Measurements from ENCODE around the gene FLOT1. TPM values are rescaled to one million over a fixed set of nuclear protein-coding genes. Genes with fewer than 3 reads are reported as not detected.

FLOT1 gene
- total RNA-seq, 1 experiment from 2014 or later = 111 TPM

GRCh38 chr6:30719791-30720737 lies 22.4 kb downstream of the FLOT1 start, which contains the start of gene TUBB:
TUBB (plus strand) TSS chr6:30720352; CDS start chr6:30720507, 155 bp downstream.
- no CpG with 5 or more reads among the region's 38 CpGs for WGBS (ENCODE audit: extremely low coverage, insufficient read length, low lambda C conversion rate)
- Mint-ChIP-seq H3K36me3 (ENCODE audit: insufficient read depth in 1 of 3, low read depth in 3 of 3) (peaks cover 43 to 58% (median 54%) of the 10 kb centered on the region in 3 experiments), H3K27me3 (ENCODE audit: low read depth) (peaks cover 3% of the 10 kb centered on the region; the same call in 1 of the 2 replicates), H3K4me3 (peak within 1 kb of the TSS; percentile 93 to 98), H3K9me3 (peaks cover 6 to 7% of the 10 kb centered on the region in 2 experiments; a peak in 4 of 5 replicates), H3K27ac (peak within 1 kb of the TSS; percentile 99 to 100 (median 99)), H3K4me1 (peaks cover 39 to 54% of the 10 kb centered on the region in 2 experiments)
- no peak for TF ChIP-seq CTCF (conservative IDR thresholded peaks at IDR 0.05)
- no peak within 1 kb of the TSS for H4K8ac ChIP-seq (replicated peaks; ENCODE audit: insufficient read length, low read depth, low read length)
- H3K14ac ChIP-seq (ENCODE audit: insufficient read depth, low read length) = peak within 1 kb of the TSS; percentile 75; the same call in 1 of the 2 replicates
- H3K79me2 ChIP-seq (ENCODE audit: insufficient read depth, low read length) = peaks cover 11% of the 10 kb centered on the region; the same call in 1 of the 2 replicates
- no peak within 1 kb of the TSS for H2BK20ac ChIP-seq (ENCODE audit: low read depth, low read length, poor library complexity, severe bottlenecking)
- no peak within 1 kb of the TSS for H3K56ac ChIP-seq (ENCODE audit: insufficient read length, low read depth, low read length)
- H3K79me1 ChIP-seq (ENCODE audit: insufficient read depth, low read depth, low read length, poor library complexity, severe bottlenecking) = no peaks in the 10 kb centered on the region
- H3K4me2 ChIP-seq (ENCODE audit: insufficient read depth, insufficient read length, low read length) = peak within 1 kb of the TSS; percentile 92
- no peak within 1 kb of the TSS for H2AK5ac ChIP-seq (ENCODE audit: insufficient read length, low read length)
- no peaks in the 10 kb centered on the region for H3K9me3 ChIP-seq (ENCODE audit: control insufficient read depth, low read depth, low read length)
- H3K27me3 ChIP-seq (ENCODE audit: insufficient read depth, low read length) = no peaks in the 10 kb centered on the region
- DNase-seq = peak; percentile 99
- no peak within 1 kb of the TSS for H4K91ac ChIP-seq (ENCODE audit: insufficient read length, low read depth, low read length)
- H3K4ac ChIP-seq (ENCODE audit: low read depth, low read length) = peak within 1 kb of the TSS; percentile 78; the same call in 1 of the 2 replicates
- peak within 1 kb of the TSS; percentile 58 for H4K5ac ChIP-seq (ENCODE audit: insufficient read length, low read depth, low read length)
- H2BK120ac ChIP-seq (ENCODE audit: low read depth, low read length, poor library complexity, severe bottlenecking) = peak within 1 kb of the TSS; percentile 74
- no peaks in the 10 kb centered on the region for H3K4me1 ChIP-seq (ENCODE audit: insufficient read depth, low read length)
- H3K18ac ChIP-seq (ENCODE audit: insufficient read length, low read depth, low read length) = peak within 1 kb of the TSS; percentile 78
- no peaks in the 10 kb centered on the region for H4K20me1 ChIP-seq (ENCODE audit: control insufficient read depth, insufficient read depth, insufficient read length)
- H3K23me2 ChIP-seq (ENCODE audit: insufficient read length, low read depth, low read length, poor library complexity, severe bottlenecking) = peaks cover 15% of the 10 kb centered on the region
- H3K27ac ChIP-seq (ENCODE audit: insufficient read length, low read depth, low read length) = peak within 1 kb of the TSS; percentile 81
- no peak within 1 kb of the TSS for H2AFZ ChIP-seq (ENCODE audit: low read length)
- peak within 1 kb of the TSS; percentile 99 for H3K9ac ChIP-seq (ENCODE audit: extremely low read depth, insufficient read length, low read length)
- H3T11ph ChIP-seq (ENCODE audit: low read length) = peak within 1 kb of the TSS; percentile 86
- no peak within 1 kb of the TSS for H3K23ac ChIP-seq (ENCODE audit: insufficient read length, low read depth, low read length)
- no peak within 1 kb of the TSS for H2BK15ac ChIP-seq (ENCODE audit: low read depth, low read length)
- H2BK12ac ChIP-seq (ENCODE audit: insufficient read length, low read depth, low read length) = no peak within 1 kb of the TSS
- peak within 1 kb of the TSS; percentile 79 for H2BK5ac ChIP-seq (ENCODE audit: insufficient read length, low read length)

All from H9 (cell line).